Retina (tissue), 1 donor: ENCODE measurements around the gene RHOF.
"Not testable (repeated sequence)": the region's sequence is repeated elsewhere in the genome, so short reads cannot be mapped to it uniquely, and the experiment has no call there.

Experiments
- DNase-seq: peaks from one replicate; pipeline ENCODE4 v3.0.0-alpha.2; 2016

Gene RHOF

GRCh38 chr12:121770813-121771625 is 22.5 kb downstream of the RHOF start:
- peak; percentile 20 for DNase-seq

GRCh38 chr12:121770388-121770787 is 23.1 kb downstream of the RHOF start:
- DNase-seq, result peak; percentile 34

GRCh38 chr12:121769831-121770301 is 23.6 kb downstream of the RHOF start:
- DNase-seq, result no peak

GRCh38 chr12:121769297-121769830 is 24.1 kb downstream of the RHOF start:
- DNase-seq, result no peak

GRCh38 chr12:121767525-121768016 is 25.9 kb downstream of the RHOF start:
- DNase-seq, result peak; percentile 85

DNA sequence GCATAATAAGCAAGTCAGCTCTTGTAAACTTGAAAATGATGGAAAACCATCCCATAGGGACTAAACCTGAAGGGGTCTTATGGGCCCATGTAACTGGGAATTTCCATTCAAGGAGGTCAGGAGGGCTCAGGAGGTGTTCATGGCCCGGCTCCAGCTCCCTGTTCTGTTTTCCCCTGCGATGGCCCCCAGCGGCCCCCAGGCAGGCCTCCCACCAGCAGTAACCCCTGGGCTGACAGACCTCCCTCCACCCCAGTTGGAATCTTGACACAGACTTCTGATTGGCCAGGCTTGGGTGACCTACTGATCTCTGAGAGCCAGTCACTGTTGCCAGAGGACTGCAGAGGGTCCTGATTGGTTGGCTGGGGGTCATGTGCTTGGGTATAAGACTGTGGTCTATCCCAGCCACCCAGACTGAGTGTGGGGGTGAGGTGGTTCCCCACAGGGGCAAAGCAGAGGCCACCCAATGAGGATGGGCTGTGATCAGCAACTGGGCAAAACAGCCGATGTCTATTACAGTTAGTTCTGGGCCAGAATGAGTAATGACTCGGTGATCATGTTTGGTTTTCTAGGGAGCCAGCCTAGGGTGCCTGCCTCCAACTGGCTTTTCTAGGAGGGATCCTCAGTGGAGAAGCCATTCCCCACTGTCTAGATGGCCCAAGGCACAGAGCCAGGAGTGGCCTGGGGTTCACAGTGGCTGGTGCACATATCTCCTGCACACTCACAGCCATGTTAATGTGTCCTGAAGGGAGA is 27.0 kb downstream of the RHOF start:
- DNase-seq, result no peak

GRCh38 chr12:121765573-121765972 is 27.9 kb downstream of the RHOF start:
- no peak for DNase-seq

DNA sequence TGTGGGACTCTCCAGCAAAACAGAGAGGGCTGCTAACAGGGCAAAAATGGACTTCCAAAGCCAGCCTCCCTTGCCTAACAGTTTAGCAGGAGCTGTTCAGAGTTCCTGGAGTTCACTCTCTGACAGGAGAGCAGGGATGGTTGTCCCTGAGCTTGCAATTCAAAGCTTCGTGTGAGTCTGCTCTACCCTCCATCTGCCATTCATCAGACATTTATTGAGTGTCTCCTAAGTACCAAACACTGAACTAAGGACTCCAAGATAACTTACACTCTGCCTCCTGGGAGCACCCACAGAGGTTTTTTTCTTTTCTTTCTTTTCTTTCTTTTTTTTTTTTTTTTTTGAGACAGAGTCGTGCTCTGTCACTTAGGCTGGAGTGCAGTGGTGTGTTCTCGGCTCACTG is 28.7 kb downstream of the RHOF start:
- DNase-seq, result no peak

GRCh38 chr12:121762269-121762668 is 31.2 kb downstream of the RHOF start:
- DNase-seq, result no peak

DNA sequence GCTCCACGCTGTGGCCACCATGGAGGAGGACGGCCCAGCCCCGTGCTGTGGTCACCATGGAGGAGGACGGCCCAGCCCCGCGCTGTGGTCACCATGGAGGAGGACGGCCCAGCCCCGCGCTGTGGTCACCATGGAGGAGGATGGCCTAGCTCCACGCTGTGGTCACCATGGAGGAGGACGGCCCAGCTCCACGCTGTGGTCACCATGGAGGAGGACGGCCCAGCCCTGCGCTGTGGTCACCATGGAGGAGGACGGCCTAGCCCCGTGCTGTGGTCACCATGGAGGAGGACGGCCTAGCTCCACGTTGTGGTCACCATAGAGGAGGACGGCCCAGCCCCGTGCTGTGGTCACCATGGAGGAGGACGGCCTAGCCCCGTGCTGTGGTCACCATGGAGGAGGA is 35.0 kb downstream of the RHOF start:
- DNase-seq, result not testable (repeated sequence)

GRCh38 chr12:121755591-121755990 is 37.9 kb downstream of the RHOF start:
- no peak for DNase-seq

DNA sequence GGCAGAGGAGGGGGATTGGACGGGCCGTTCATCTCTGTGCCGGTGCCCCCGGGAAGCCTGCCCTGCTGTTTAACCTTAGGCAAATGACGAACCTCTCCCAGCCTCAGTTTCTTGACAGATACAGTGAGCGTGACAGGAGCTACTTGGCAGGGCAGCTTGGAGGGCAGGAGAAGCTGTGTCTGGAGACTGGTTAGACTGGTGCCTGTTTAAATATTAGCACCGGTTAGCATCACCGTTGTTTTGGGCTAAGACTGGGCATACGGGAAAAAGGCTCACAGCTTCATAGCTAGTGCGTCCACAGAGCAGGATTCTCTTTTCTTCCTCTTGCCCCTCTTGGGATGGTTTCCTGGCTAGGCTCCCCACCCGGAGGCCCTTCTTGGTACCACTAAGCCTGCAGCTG is 38.7 kb downstream of the RHOF start:
- no peak for DNase-seq

GRCh38 chr12:121753844-121754264 is 39.6 kb downstream of the RHOF start:
- DNase-seq, result no peak

GRCh38 chr12:121751749-121752351 is 41.6 kb downstream of the RHOF start:
- no peak for DNase-seq

DNA sequence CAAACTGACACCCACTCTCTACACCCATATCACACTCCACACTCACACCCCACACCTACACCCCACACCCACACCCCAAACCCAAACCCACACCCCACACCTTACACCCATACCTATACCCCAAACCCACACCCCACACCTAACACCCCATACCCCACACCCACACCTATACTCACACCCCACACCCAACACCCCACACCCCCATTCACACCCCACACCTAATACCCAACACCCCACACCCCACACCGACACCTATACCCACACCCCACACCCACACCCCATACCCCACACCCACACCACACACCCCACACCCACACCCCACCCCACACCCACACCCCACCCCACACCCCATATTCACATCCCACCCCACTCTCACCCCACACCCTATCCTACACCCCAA is 42.5 kb downstream of the RHOF start:
- DNase-seq, result no peak

DNA sequence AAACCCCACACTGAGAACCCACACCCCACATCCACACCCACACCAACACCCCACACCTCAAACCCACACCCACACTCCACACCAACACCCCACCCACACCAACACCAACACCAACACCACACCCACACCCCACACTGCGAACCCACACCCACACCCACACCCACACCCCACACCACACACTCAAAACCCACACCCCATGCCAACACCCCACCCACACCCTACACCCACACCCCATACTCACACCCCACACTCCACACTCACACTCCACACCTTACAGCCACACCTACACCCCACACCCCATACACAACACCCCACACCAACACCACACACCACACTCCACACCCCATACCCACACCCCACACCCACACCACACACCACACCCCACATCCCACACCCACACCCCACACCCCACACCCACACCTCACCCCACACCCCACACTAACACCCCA is 43.0 kb downstream of the RHOF start:
- no peak for DNase-seq

- no peak for DNase-seq
Observed at GRCh38 chr12:121749267-121749666, 44.2 kb downstream of the RHOF start.

DNA sequence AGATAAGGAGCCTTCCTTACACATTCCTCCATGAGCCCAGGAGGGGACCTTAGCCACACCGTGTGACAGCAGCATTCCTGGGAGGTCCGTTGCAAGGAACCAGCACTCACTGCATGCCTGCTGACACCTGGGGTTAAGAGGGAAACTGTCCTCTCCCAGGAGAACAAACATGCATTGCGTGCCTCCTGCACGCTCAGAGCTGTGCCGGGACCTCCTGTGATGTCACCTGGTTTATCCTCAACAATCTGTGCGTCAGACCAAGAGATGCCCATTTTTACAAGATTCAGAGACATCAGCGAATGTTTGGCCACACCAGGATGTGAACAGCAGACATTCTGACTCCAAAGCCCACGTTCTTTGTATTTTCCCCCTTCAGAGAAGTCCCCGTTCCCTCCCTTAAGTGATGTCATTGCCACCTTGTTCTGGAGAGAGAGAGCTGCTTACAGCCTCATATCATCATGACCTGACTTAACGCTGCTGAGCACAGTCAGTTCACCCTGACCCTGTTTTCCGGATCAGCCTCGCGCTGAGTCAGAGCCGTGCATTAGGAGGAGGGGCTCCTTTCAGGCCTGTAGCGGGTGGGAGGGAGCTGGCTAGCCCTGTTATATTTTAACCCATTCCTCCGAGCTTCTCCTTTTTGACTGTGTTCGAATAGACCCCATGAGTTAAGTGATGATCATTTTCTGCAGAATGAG is 44.8 kb downstream of the RHOF start:
- DNase-seq, result peak; percentile 38

GRCh38 chr12:121748218-121748570 is 45.3 kb downstream of the RHOF start:
- DNase-seq, result peak; percentile 30

- DNase-seq, result not testable (repeated sequence)
Observed at GRCh38 chr12:121745545-121745944, 47.9 kb downstream of the RHOF start.

GRCh38 chr12:121741743-121742142 is 51.7 kb downstream of the RHOF start:
- DNase-seq, result no peak

DNA sequence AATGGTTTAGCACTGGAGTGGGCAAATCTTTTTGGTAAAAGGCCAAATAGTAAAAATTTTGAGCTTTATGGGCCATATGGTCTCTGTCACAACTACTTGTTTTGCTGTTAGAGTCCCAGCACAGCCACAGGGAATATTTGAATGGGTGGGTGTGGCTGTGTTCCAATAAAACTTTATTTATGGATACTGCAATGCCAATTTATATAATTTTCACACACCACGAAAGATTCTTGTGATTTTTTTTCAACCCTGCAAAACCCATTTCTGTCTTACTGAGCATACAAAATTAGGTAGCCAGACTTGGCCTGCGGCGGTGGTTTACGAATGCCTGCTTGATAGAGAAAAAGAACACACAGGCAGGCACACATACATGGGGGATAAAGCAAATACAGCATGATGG is 52.6 kb downstream of the RHOF start:
- no peak for DNase-seq
